ENCODE data around the gene TRAK2.

- TF ChIP-seq POLR2A (IDR thresholded peaks at IDR 0.05; ENCODE audit: low read length) (no peak), GATA1 (IDR thresholded peaks at IDR 0.05; ENCODE audit: low read depth, low read length) (no peak)
Observed at GRCh38 chr2:201344663-201345366, 106.4 kb downstream of the TRAK2 start.

Data from erythroblast (primary cell).